Osteocyte (in vitro differentiated cells): ENCODE data around the gene TTC27. TPM values are rescaled to one million over a fixed set of nuclear protein-coding genes. Genes with fewer than 3 reads are reported as not detected.
"Not testable (repeated sequence)": the region's sequence is repeated elsewhere in the genome, so short reads cannot be mapped to it uniquely, and the experiment has no call there.

Experiments
- DNase-seq: peaks from one replicate; pipeline ENCODE4 v3.0.0; 2021; ENCODE audit warnings: mixed read lengths; ENCODE audit not compliant: unreplicated experiment; ENCODE audit errors: extremely low spot score
- H3K27ac Mint-ChIP-seq: one replicate; pipeline ENCODE4 v1.8.0; 2021; ENCODE audit warnings: mild to moderate bottlenecking, mixed read lengths; ENCODE audit not compliant: unreplicated experiment
- H3K27me3 Mint-ChIP-seq: one replicate; pipeline ENCODE4 v1.8.0; 2021; ENCODE audit warnings: mixed read lengths; ENCODE audit not compliant: unreplicated experiment
- H3K36me3 Mint-ChIP-seq: one replicate; pipeline ENCODE4 v1.8.0; 2021; ENCODE audit warnings: mixed read lengths; ENCODE audit not compliant: unreplicated experiment
- H3K4me1 Mint-ChIP-seq: one replicate; pipeline ENCODE4 v1.8.0; 2021; ENCODE audit warnings: mixed read lengths; ENCODE audit not compliant: unreplicated experiment
- H3K4me3 Mint-ChIP-seq: one replicate; pipeline ENCODE4 v1.8.0; 2021; ENCODE audit warnings: mild to moderate bottlenecking, moderate library complexity, mixed read lengths; ENCODE audit not compliant: unreplicated experiment
- H3K9me3 Mint-ChIP-seq: one replicate; pipeline ENCODE4 v1.8.0; 2021; ENCODE audit warnings: mixed read lengths; ENCODE audit not compliant: unreplicated experiment
- CTCF ChIP-seq: fragments of 200-600 bp; sonication (generic); IDR thresholded peaks from 2 replicates; pipeline ENCODE4 v1.5.0; 2021; ENCODE audit warnings: antibody characterized with exemption, mild to moderate bottlenecking, moderate library complexity
- total RNA-seq: library from RNA; stranded (reverse); gene quantifications from 2 replicates; pipeline ENCODE4 v1.2.1, GENCODE V29; 2021

The TTC27 gene
- total RNA-seq, 1 donor from 2014 or later: 14.2 TPM

- Mint-ChIP-seq H3K27ac (no peak overlapping the region), H3K36me3 (no peaks in the 10 kb centered on the region), H3K27me3 (no peaks in the 10 kb centered on the region), H3K9me3 (no peaks in the 10 kb centered on the region), H3K4me3 (no peak overlapping the region), H3K4me1 (peaks cover 3% of the 10 kb centered on the region)
- TF ChIP-seq CTCF: no peak
- DNase-seq: no peak
These were observed 211.1 kb downstream of the TTC27 start for GRCh38 chr2:32838949-32839348.

GRCh38 chr2:32841931-32842898 is 214.4 kb downstream of the TTC27 start:
- H3K9me3 Mint-ChIP-seq: peaks cover 7% of the 10 kb centered on the region
- H3K36me3 Mint-ChIP-seq: no peaks in the 10 kb centered on the region
- DNase-seq: no peak
- peaks cover 8% of the 10 kb centered on the region for H3K4me1 Mint-ChIP-seq
- no peak for TF ChIP-seq CTCF
- H3K27me3 Mint-ChIP-seq: no peaks in the 10 kb centered on the region
- no peak overlapping the region for H3K4me3 Mint-ChIP-seq
- H3K27ac Mint-ChIP-seq: no peak overlapping the region

- Mint-ChIP-seq H3K4me1 (peaks cover 22% of the 10 kb centered on the region), H3K4me3 (no peak overlapping the region), H3K27me3 (no peaks in the 10 kb centered on the region), H3K9me3 (peaks cover 7% of the 10 kb centered on the region), H3K27ac (no peak overlapping the region), H3K36me3 (no peaks in the 10 kb centered on the region)
- no peak for DNase-seq
- TF ChIP-seq CTCF: no peak
These were observed 215.8 kb downstream of the TTC27 start for GRCh38 chr2:32843699-32844098.

- no peak for TF ChIP-seq CTCF
- no peak overlapping the region for H3K27ac Mint-ChIP-seq
- H3K4me3 Mint-ChIP-seq: no peak overlapping the region
- no peaks in the 10 kb centered on the region for H3K36me3 Mint-ChIP-seq
- H3K9me3 Mint-ChIP-seq: peaks cover 7% of the 10 kb centered on the region
- no peak for DNase-seq
- H3K27me3 Mint-ChIP-seq: no peaks in the 10 kb centered on the region
- H3K4me1 Mint-ChIP-seq: peaks cover 25% of the 10 kb centered on the region
These were observed 216.4 kb downstream of the TTC27 start for GRCh38 chr2:32844253-32844652.

GRCh38 chr2:32846274-32846673 is 218.4 kb downstream of the TTC27 start:
- not testable (repeated sequence) for H3K36me3 Mint-ChIP-seq, H3K27me3 Mint-ChIP-seq, H3K4me3 Mint-ChIP-seq, H3K27ac Mint-ChIP-seq, DNase-seq, H3K9me3 Mint-ChIP-seq
- peaks cover 37% of the 10 kb centered on the region for H3K4me1 Mint-ChIP-seq
